HG02973 (cell line): ENCODE measurements around the gene CELF2.
"Not testable (repeated sequence)": the region's sequence is repeated elsewhere in the genome, so short reads cannot be mapped to it uniquely, and the experiment has no call there.

Experiments
- ATAC-seq: cut with Tn5 transposase; IDR thresholded peaks from one replicate; pipeline ENCODE4 v1.9.1; 2021; ENCODE audit warnings: moderate library complexity; ENCODE audit not compliant: unreplicated experiment

The CELF2 gene

DNA sequence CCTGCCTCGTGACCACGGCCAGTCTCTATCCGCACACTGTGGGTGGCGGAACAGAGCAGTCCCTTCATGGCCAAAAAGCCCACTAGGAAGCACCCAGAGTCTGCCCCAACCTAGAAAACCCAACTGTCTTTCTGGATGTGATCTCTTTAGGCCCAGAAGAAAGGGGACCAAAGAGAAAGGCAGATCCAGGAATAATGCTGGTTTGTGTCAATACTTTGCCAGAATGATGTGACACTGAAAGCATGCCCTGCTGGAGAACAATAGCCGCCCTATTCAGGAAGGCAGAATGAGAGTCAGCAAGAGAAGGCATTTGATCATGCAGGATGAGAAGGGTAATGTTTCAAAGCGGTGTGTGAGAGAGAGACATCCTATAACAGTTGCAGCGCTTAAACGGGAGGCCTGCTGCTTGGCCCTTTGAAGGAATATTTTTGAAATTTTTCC, 319.1 kb downstream of the CELF2 start:
- no peak for ATAC-seq

- no peak for ATAC-seq
Measured at GRCh38 chr10:11337516-11337915, 319.8 kb downstream of the CELF2 start.

DNA sequence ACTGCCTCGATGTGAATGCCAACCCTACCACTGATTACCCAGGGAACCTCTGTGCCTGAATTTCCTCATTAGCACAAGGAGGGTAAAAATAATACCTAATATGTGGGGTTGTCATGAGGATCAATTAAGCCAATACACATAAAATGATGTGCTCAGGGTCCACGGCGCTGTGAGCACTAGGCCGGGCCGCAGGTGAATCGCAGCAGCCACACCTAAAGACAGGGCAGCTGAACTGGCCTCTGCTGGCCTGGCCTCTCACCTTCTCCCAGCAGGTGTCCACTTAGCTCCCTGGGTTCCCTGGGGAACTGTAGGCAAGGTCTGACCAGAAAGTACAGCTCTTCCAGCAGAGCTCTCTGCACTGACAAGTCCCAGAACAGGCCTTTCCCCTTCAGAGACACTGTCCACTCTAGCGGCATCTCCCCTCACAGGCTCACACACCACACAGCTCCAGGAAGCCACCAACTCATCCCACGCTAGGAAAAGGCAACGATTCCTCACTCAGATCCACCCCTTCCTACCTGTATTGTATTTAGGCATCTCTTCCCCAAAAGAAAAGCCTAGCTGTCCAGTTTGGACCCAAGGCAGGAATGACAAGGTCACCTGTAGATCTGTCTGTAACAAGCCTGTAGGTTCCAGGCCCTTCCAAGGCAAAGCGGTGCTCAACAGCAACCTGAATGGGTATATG, 320.6 kb downstream of the CELF2 start:
- no peak for ATAC-seq

DNA sequence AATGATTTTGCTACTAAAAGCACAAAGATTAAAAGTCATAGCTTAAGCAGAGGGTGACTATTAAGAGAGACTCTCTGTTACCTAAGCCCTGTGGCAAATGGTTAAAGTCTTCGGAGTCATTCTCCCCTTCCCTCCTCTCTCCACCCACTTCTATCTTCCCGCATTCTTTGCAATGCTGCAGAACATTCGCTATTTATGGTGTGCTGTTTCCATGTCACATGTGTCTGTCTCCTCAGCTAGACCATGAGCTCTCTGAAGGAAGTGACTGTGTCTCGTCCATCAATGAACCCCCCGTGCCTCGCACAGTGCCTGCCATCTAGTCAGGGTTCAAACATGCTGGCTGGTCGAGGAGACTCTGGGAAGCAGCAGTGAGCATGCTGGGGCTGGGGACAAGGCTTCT, 321.3 kb downstream of the CELF2 start:
- no peak for ATAC-seq

- no peak for ATAC-seq
Measured at GRCh38 chr10:11339660-11340059, 322.0 kb downstream of the CELF2 start.

- no peak for ATAC-seq
Measured at GRCh38 chr10:11341283-11341960, 323.8 kb downstream of the CELF2 start.

- ATAC-seq, result no peak
Measured at GRCh38 chr10:11344081-11344480, 326.4 kb downstream of the CELF2 start.

GRCh38 chr10:11344550-11344949, 326.9 kb downstream of the CELF2 start:
- ATAC-seq, result no peak

DNA sequence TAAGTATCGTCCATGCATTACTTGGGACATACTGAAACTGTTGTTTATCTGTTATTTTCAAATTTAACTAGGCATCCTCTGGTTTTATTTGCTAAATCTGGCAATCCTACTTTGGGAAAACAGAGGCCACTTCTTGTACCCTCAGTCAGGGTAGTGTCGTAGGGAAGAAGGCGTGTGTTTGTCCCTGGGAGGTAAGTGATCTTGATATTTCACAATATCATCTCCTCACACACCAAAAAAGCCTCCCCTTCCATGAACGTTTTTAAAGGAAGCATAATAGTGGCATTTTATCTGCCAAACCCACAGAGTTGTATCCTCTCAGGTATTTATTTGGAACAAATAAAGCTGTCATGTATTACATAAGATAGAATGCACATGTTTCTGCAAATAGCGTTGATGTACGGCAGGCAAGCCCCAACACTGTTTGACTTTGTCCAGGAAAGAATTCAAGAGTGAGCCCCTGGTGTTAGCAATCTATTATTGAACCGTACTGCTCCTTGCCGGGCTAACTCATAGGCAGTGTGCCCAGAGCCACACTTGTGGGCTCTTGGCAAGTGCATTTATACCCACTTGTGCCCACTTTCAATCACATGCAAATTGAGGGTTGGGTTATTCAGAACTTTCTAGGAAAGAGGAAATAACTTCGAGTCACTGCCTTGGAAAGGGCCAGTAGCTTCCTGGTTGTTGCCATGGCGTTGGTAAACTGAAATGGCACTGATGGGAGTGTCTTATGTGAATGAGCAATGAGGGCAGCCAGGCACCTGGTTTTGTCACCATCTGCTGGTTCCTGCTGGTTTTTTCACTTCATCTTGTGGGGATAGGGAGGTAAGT, 327.8 kb downstream of the CELF2 start:
- peak; percentile 69 for ATAC-seq

GRCh38 chr10:11347580-11347979, 329.9 kb downstream of the CELF2 start:
- not testable (repeated sequence) for ATAC-seq

- ATAC-seq, result no peak
Measured at GRCh38 chr10:11351801-11352200, 334.1 kb downstream of the CELF2 start.

- ATAC-seq, result no peak
Measured at GRCh38 chr10:11353006-11353896, 335.6 kb downstream of the CELF2 start.

DNA sequence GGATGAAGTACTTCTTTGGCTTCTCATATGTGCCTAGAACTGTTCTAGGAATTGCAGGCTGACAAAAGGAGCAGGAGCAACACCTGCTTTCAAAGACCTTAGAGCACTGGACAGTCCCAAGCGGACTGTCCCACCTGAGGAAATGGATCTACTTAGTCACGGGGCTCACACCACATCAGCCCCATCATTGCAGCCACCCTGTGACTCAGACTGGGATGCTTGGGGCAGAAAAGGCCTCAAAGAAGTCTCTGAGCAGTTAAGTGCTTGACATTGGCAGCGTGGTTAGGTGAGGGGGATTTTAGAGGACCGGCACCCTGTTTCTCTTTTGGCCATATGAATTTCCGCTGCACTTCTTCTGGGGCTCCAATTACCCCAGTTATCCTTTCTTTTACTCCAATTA, 337.2 kb downstream of the CELF2 start:
- no peak for ATAC-seq

DNA sequence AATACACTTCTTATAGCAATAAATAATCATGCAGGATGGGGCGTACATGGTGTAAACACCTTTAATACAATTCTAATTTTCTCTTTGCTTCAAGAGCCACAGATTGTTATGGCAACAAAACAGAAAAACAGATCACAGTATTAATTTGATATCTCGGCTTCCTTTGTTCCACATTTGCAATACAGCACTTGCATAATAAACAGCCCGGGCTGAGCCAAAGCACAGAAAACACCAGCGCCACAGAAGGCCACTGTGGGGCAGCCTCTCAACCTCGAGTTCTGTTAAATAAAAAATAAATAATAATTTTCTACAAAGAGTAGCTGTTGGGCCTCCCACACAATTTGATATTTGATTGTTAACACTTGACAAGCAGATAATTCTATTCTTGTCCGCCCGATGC, 337.9 kb downstream of the CELF2 start:
- no peak for ATAC-seq

DNA sequence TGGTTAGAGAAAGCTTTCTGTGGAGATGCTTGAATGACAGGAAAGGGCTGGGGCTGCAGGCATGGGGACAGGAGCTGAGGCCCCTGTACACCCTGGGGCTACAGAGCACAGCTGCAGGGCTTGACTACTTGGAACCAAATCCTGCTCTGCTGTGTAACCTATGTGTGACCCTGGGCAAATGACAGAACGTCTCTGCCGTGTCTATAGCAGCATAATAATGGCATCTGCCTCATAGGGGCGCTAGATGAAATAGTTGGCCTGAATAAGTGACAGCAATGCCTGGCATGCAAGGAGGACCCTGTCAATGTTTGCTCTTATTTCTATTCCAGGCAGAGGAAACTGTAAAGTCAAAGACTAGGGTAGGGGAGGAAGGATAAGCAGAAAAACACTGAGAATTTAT, 339.8 kb downstream of the CELF2 start:
- ATAC-seq, result no peak

DNA sequence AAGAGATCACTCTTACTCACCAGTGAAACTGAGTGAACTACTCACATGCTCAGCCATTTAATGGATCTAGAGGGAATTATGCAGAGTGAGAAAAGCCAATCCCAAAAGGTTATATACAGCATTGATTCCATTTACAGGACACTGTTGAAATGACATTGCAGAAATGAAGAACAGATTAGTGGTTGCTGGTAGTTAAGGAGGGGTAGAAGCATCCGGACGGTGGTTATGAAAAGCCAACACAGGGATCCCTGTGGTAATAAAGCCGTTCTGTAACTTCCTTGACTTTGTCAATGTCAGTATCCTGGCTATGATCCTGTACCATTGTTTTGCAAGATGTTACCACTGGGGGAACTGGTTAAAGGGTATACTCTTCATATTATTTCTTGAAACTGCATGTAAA, 340.3 kb downstream of the CELF2 start:
- ATAC-seq, result no peak

DNA sequence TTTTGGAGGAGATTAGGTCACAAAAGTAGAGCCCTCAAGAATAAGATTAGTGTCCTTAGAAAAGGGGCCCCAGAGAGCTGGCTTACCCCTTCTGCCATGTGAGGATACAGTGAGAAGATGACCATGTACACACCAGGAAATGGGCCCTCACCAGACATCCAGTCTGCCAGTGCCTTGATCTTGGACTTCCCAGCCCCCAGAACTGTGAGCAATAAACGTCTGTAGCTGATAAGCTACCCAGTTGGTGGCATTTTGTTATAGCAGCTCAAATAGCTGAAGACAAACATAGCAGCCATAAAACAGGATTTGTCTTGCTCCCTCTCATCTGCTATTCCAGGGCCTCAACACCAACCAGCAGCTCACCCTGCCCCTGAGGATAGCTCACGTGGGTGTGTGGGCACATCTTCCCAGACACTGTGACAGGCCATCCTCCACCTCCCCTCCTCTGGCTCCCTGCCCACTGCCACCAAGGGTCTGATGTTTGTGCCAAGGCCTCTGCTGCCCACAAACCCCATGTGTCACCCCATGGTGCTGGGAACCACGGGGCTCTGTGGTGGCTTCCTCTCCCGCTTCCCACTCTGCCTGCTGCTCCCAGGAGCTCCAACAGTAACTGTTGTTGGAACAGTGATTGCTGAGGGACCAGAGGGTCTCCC, 341.4 kb downstream of the CELF2 start:
- ATAC-seq, result no peak

DNA sequence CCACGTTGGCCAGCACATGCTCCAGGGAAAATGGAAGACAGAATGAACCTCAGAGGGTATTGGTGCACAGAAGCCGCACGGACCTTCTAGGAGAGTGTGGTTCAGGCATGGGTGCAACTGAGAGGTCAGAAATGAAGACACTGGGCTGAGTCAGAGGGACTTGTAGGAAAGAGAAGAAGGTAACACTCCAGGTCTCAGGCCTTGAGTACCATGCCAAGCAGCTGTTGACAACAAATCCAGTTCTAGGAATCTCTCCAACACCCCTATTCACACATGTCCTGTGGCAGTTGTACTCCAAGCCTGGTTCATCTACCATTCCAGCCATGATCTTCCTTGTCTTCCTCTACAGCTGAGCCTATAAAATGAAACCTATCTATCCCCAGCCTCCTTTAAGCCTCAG, 342.2 kb downstream of the CELF2 start:
- no peak for ATAC-seq

DNA sequence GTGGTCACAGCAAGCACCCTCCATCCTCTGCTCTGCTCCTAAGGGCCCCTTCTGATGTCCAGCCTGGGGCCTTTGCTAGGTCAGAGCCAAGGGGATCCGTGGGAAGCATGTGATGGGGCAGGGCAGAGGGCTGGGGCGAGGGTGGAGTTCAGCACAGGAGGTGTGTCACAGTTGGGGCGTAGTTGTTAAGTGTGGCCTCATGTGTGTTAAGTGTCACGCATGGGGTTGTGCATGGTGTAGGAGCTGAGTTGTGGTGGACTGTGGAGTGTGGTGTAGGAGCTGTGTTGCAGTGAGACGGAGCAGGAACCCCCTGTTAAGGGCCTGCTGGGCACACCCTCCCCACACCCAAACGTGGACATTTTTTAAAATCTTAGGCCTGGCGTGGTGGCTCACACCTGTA, 345.8 kb downstream of the CELF2 start:
- ATAC-seq, result no peak

DNA sequence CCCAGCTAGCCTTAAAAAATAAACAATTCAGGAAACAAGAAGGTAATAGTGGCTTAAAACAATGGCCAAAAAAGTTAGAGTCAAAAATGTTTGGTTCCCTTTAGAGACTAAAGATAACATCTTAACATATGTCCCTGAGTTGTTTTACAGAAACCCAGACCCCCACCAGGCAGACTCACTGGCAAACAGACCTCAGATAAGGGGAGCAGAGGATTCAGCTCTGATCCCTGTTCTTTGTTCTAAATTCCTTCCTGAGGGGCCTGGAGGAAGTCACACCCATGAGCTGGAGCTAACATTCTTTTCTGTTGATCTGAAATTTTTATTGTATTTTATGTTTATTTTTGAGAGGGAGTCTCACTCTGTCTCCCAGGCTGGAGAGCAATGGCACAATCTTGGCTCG, 346.6 kb downstream of the CELF2 start:
- ATAC-seq, result no peak
